Astrocyte (in vitro differentiated cells and primary cell): ENCODE measurements around the gene ZBTB16.

ENCODE experiments used
- EZH2 ChIP-seq: IDR thresholded peaks from 2 replicates; pipeline ENCODE4 v1.6.1; 2012; ENCODE audit warnings: mild to moderate bottlenecking, low read length, inconsistent platforms; ENCODE audit not compliant: insufficient read depth
- TF ChIP-seq, protein P1 (sequence below): IDR thresholded peaks from 2 replicates; pipeline ENCODE4 v1.5.1; 2011; ENCODE audit warnings: low read depth, mild to moderate bottlenecking, inconsistent platforms, low read length, moderate library complexity; ENCODE audit not compliant: insufficient read depth

DNA sequence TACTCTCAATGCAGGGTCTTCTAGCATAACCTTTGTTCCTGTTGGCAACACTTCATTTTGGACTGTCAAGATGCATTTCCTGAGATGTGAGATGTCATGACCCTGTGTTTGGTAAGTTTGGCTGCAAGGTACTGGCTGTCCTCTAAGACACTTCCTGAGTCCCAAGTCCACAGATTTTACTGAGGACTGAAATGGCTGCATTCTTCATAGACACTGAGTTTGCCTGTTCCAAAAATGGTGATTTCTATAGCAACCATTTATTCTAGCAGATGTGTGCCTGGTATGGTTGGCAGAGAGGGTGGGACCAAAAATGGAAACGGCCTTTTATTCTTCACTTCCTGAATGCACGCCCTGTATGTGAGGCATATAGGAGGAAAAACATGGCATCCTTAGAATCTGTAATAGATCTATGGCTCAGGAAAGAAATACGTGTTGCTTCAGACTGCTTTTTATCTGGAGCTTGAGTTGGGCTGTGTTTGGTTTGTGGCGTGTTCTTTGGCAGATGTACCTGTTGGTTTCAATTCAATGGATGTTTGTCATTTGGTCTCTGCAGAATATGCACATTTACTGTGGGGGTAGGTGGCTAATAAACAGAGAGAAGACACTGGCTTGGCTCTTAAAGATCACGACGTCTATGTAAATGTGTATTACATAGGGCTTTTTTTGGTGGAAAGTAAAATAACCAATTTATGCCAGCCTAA, 62.4 kb downstream of the ZBTB16 start:
- TF ChIP-seq, protein P1, sequence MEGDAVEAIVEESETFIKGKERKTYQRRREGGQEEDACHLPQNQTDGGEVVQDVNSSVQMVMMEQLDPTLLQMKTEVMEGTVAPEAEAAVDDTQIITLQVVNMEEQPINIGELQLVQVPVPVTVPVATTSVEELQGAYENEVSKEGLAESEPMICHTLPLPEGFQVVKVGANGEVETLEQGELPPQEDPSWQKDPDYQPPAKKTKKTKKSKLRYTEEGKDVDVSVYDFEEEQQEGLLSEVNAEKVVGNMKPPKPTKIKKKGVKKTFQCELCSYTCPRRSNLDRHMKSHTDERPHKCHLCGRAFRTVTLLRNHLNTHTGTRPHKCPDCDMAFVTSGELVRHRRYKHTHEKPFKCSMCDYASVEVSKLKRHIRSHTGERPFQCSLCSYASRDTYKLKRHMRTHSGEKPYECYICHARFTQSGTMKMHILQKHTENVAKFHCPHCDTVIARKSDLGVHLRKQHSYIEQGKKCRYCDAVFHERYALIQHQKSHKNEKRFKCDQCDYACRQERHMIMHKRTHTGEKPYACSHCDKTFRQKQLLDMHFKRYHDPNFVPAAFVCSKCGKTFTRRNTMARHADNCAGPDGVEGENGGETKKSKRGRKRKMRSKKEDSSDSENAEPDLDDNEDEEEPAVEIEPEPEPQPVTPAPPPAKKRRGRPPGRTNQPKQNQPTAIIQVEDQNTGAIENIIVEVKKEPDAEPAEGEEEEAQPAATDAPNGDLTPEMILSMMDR, result no peak
- TF ChIP-seq EZH2, result no peak
